ENCODE measurements around the gene ESPL1. TPM values are rescaled to one million over a fixed set of nuclear protein-coding genes. Genes with fewer than 3 reads are reported as not detected.

The ESPL1 gene
- total and polyA plus RNA-seq, 2 of the 8 experiments (the other 6 are each of a cell fraction or from before 2014, with no cell fraction given) = 31.8 to 52.7 TPM

GRCh38 chr12:53299454-53300180 lies 31.5 kb downstream of the ESPL1 start, which contains the start of gene MYG1 (continued):
- TF ChIP-seq CHD7 (IDR thresholded peaks at IDR 0.05; ENCODE audit: insufficient replicate concordance, low read length) = no peak
- TF ChIP-seq CBX8 (IDR thresholded peaks at IDR 0.05; ENCODE audit: borderline replicate concordance, low read depth, low read length) = no peak
- peak; percentile 58 to 89 for TF ChIP-seq POLR2A (IDR thresholded peaks at IDR 0.05; ENCODE audit: control extremely low read depth in 1 of 2, low read depth in 2 of 2, low read length in 2 of 2)
- no peak for TF ChIP-seq HDAC6 (IDR thresholded peaks at IDR 0.05; ENCODE audit: low read depth, low read length)
- TF ChIP-seq RFX5 (IDR thresholded peaks at IDR 0.05; ENCODE audit: borderline replicate concordance, low read depth, low read length) = no peak
- no peak for TF ChIP-seq ATF2 (IDR thresholded peaks at IDR 0.05; ENCODE audit: low read length)
- TF ChIP-seq TAF1 (IDR thresholded peaks at IDR 0.05; ENCODE audit: low read depth, low read length) = no peak
